Lower lobe of right lung (tissue), 2 donors: Measurements from ENCODE around the gene CALN1. TPM values are rescaled to one million over a fixed set of nuclear protein-coding genes. Genes with fewer than 3 reads are reported as not detected.

Experiments
- ATAC-seq, 2 donors: fragments of 200-7000 bp; cut with Tn5 transposase; one replicate each; pipeline ENCODE4 v1.9.1; 2020 to 2022; ENCODE audit warnings: mild to moderate bottlenecking in 2 of 2, moderate library complexity in 2 of 2
- DNase-seq: peaks from one replicate; pipeline ENCODE4 v3.0.0-alpha.2; 2020
- H3K27ac ChIP-seq: fragments of 200-600 bp; one replicate; pipeline ENCODE4 v1.8.0; 2022
- H3K27me3 ChIP-seq: fragments of 200-600 bp; one replicate; pipeline ENCODE4 v1.8.0; 2022; ENCODE audit warnings: low read depth
- H3K36me3 ChIP-seq: fragments of 200-600 bp; one replicate; pipeline ENCODE4 v1.8.0; 2022; ENCODE audit warnings: mild to moderate bottlenecking
- H3K4me1 ChIP-seq: fragments of 200-600 bp; one replicate; pipeline ENCODE4 v1.8.0; 2022
- H3K4me3 ChIP-seq: fragments of 200-600 bp; one replicate; pipeline ENCODE4 v1.8.0; 2022; ENCODE audit warnings: mild to moderate bottlenecking
- H3K9me3 ChIP-seq: fragments of 200-600 bp; one replicate; pipeline ENCODE4 v1.8.0; 2022
- CTCF ChIP-seq: fragments of 200-600 bp; IDR thresholded peaks from one replicate; pipeline ENCODE4 v1.8.0; 2022; ENCODE audit warnings: antibody characterized with exemption, mild to moderate bottlenecking
- intact Hi-C: fragments of 100-400 bp; cut with DNase I; formaldehyde crosslinking; loops from one replicate; pipeline ENCODE4 v1.11.0; 2022
- total RNA-seq: library from RNA; stranded (reverse); fragmentation: NEBNext Ultra II Directional; extraction: Animal tissue kit (Norgen Biotek cat#: 25700); gene quantifications from one replicate; pipeline ENCODE4 v1.2.1, GENCODE V29; 2021
- donor health status: DM: no; HTN: yes; CAD: no; lungs with severe emphysema.

The CALN1 gene
- total RNA-seq, 1 donor from 2014 or later: not detected

- intact Hi-C loops: no loop called here
- H3K27ac ChIP-seq: no peak overlapping the region
- no peaks in the 10 kb centered on the region for H3K9me3 ChIP-seq
- ATAC-seq (no peak), DNase-seq (no peak)
- H3K4me1 ChIP-seq: no peaks in the 10 kb centered on the region
- no peak for TF ChIP-seq CTCF
- no peaks in the 10 kb centered on the region for H3K27me3 ChIP-seq
- no peak overlapping the region for H3K4me3 ChIP-seq
- H3K36me3 ChIP-seq: no peaks in the 10 kb centered on the region
Measured at GRCh38 chr7:72258074-72258473, 154.1 kb downstream of the CALN1 start.

GRCh38 chr7:72254455-72254854 is 157.7 kb downstream of the CALN1 start:
- no peak for ATAC-seq
- H3K27ac ChIP-seq: no peak overlapping the region
- no peaks in the 10 kb centered on the region for H3K36me3 ChIP-seq
- TF ChIP-seq CTCF: no peak
- H3K9me3 ChIP-seq: no peaks in the 10 kb centered on the region
- H3K27me3 ChIP-seq: no peaks in the 10 kb centered on the region
- no peak for DNase-seq
- H3K4me1 ChIP-seq: no peaks in the 10 kb centered on the region
- H3K4me3 ChIP-seq: no peak overlapping the region
- intact Hi-C loops: no loop called here

- no peaks in the 10 kb centered on the region for H3K27me3 ChIP-seq
- intact Hi-C loops: no loop called here
- no peak for DNase-seq
- no peak overlapping the region for H3K4me3 ChIP-seq
- H3K4me1 ChIP-seq: no peaks in the 10 kb centered on the region
- H3K27ac ChIP-seq: no peak overlapping the region
- no peak for TF ChIP-seq CTCF
- no peak for ATAC-seq
- H3K9me3 ChIP-seq: no peaks in the 10 kb centered on the region
- no peaks in the 10 kb centered on the region for H3K36me3 ChIP-seq
Measured at GRCh38 chr7:72249106-72249505, 163.0 kb downstream of the CALN1 start.

- Histone ChIP-seq H3K27me3 (no peaks in the 10 kb centered on the region), H3K4me1 (no peaks in the 10 kb centered on the region), H3K36me3 (no peaks in the 10 kb centered on the region), H3K27ac (no peak overlapping the region), H3K4me3 (no peak overlapping the region), H3K9me3 (no peaks in the 10 kb centered on the region)
- ATAC-seq: no peak
- TF ChIP-seq CTCF: no peak
- intact Hi-C loops: no loop called here
- DNase-seq: no peak
Measured at GRCh38 chr7:72244826-72245398, 167.2 kb downstream of the CALN1 start.

- ATAC-seq (no peak), DNase-seq (no peak)
- no peaks in the 10 kb centered on the region for H3K36me3 ChIP-seq
- intact Hi-C loops: no loop called here
- no peaks in the 10 kb centered on the region for H3K4me1 ChIP-seq
- no peak overlapping the region for H3K4me3 ChIP-seq
- no peak overlapping the region for H3K27ac ChIP-seq
- TF ChIP-seq CTCF: no peak
- H3K9me3 ChIP-seq: no peaks in the 10 kb centered on the region
- no peaks in the 10 kb centered on the region for H3K27me3 ChIP-seq
Measured at GRCh38 chr7:72243329-72243728, 168.8 kb downstream of the CALN1 start.

GRCh38 chr7:72235351-72235750 is 176.8 kb downstream of the CALN1 start:
- intact Hi-C loops: no loop called here
- Histone ChIP-seq H3K27ac (no peak overlapping the region), H3K4me1 (no peaks in the 10 kb centered on the region), H3K27me3 (no peaks in the 10 kb centered on the region), H3K4me3 (no peak overlapping the region), H3K9me3 (no peaks in the 10 kb centered on the region), H3K36me3 (no peaks in the 10 kb centered on the region)
- ATAC-seq: no peak
- DNase-seq: no peak
- no peak for TF ChIP-seq CTCF
